ENCODE measurements around the gene NFIB. TPM values are rescaled to one million over a fixed set of nuclear protein-coding genes. Genes with fewer than 3 reads are reported as not detected.
A peak's percentile ranks its signal among the peaks of the same experiment; 100 is the strongest.

NFIB gene
- total and polyA plus RNA-seq, 2 experiments from 2014 or later = 5.7 to 13.9 TPM

GRCh38 chr9:14277761-14278160 lies 36.2 kb downstream of the NFIB start:
- DNase-seq (ENCODE audit: low read depth in 1 of 2, low spot score in 1 of 2) = no peak
- no peak for TF ChIP-seq CTCF (IDR thresholded peaks at IDR 0.05; ENCODE audit: low read depth, low read length)
- H3K36me3 ChIP-seq = no peaks in the 10 kb centered on the region
- H3K4me1 ChIP-seq (ENCODE audit: low read depth) = peaks cover 26% of the 10 kb centered on the region
- no peaks in the 10 kb centered on the region for H3K9me3 ChIP-seq (ENCODE audit: low read depth)
- H3K4me3 ChIP-seq = no peak overlapping the region
- no peaks in the 10 kb centered on the region for H3K27me3 ChIP-seq
- no peak overlapping the region for H3K27ac ChIP-seq

- TF ChIP-seq CTCF (IDR thresholded peaks at IDR 0.05; ENCODE audit: low read depth, low read length) = no peak
- Histone ChIP-seq H3K4me1 (ENCODE audit: low read depth) (peaks cover 29% of the 10 kb centered on the region), H3K27ac (no peak overlapping the region), H3K9me3 (ENCODE audit: low read depth) (no peaks in the 10 kb centered on the region), H3K36me3 (no peaks in the 10 kb centered on the region), H3K27me3 (no peaks in the 10 kb centered on the region), H3K4me3 (no peak overlapping the region)
- DNase-seq (ENCODE audit: low read depth in 1 of 2, low spot score in 1 of 2) = peak in 1 of 2 donors; percentile 87
Observed at GRCh38 chr9:14277244-14277643, 36.7 kb downstream of the NFIB start.

- Histone ChIP-seq H3K27ac (no peak overlapping the region), H3K9me3 (ENCODE audit: low read depth) (no peaks in the 10 kb centered on the region), H3K4me1 (ENCODE audit: low read depth) (peaks cover 34% of the 10 kb centered on the region), H3K36me3 (no peaks in the 10 kb centered on the region), H3K4me3 (no peak overlapping the region), H3K27me3 (no peaks in the 10 kb centered on the region)
- DNase-seq (ENCODE audit: low read depth in 1 of 2, low spot score in 1 of 2) = no peak
- TF ChIP-seq CTCF (IDR thresholded peaks at IDR 0.05; ENCODE audit: low read depth, low read length) = no peak
Observed at GRCh38 chr9:14275331-14275730, 38.6 kb downstream of the NFIB start.

GRCh38 chr9:14273696-14274121 lies 40.2 kb downstream of the NFIB start:
- no peak for DNase-seq (ENCODE audit: low read depth in 1 of 2, low spot score in 1 of 2)
- Histone ChIP-seq H3K27me3 (no peaks in the 10 kb centered on the region), H3K4me1 (ENCODE audit: low read depth) (peaks cover 34% of the 10 kb centered on the region), H3K27ac (no peak overlapping the region), H3K36me3 (no peaks in the 10 kb centered on the region), H3K4me3 (no peak overlapping the region), H3K9me3 (ENCODE audit: low read depth) (no peaks in the 10 kb centered on the region)
- no peak for TF ChIP-seq CTCF (IDR thresholded peaks at IDR 0.05; ENCODE audit: low read depth, low read length)

- no peak for DNase-seq (ENCODE audit: low read depth in 1 of 2, low spot score in 1 of 2)
- Histone ChIP-seq H3K4me1 (ENCODE audit: low read depth) (peaks cover 34% of the 10 kb centered on the region), H3K27me3 (no peaks in the 10 kb centered on the region), H3K9me3 (ENCODE audit: low read depth) (no peaks in the 10 kb centered on the region), H3K27ac (no peak overlapping the region), H3K4me3 (no peak overlapping the region), H3K36me3 (no peaks in the 10 kb centered on the region)
- TF ChIP-seq CTCF (IDR thresholded peaks at IDR 0.05; ENCODE audit: low read depth, low read length) = no peak
Observed at GRCh38 chr9:14272927-14273528, 40.9 kb downstream of the NFIB start.

All from cardiac muscle cell (in vitro differentiated cells and primary cell).